Mononuclear cell (primary cell): Measurements from ENCODE around the gene FAM53B. TPM values are rescaled to one million over a fixed set of nuclear protein-coding genes. Genes with fewer than 3 reads are reported as not detected.

Experiments used
- total RNA-seq: library from RNA; depleted of rRNA; stranded (reverse); fragments of >200 nt; gene quantifications from one replicate; pipeline ENCODE4 v1.2.3, GENCODE V29; 2012

FAM53B gene
- total RNA-seq, 1 donor: 88.5 TPM

Other genes starting within 250 kb of the FAM53B start
- gene EEF1AKMT2, start 47.5 kb upstream of the FAM53B start, total RNA-seq: 21.3 TPM
- 14.5 TPM for gene ABRAXAS2, start 57.4 kb upstream of the FAM53B start, total RNA-seq
- gene ZRANB1, start 197.7 kb upstream of the FAM53B start, total RNA-seq: 46.2 TPM